LNCAP (cell line): Measurements from ENCODE around the gene HPCAL1.

Experiments
- TF ChIP-seq, protein P1 (sequence below): fragments of 450-650 bp; IDR thresholded peaks from 2 replicates; pipeline ENCODE4 v1.5.1; 2017; ENCODE audit warnings: mild to moderate bottlenecking

Gene HPCAL1

DNA sequence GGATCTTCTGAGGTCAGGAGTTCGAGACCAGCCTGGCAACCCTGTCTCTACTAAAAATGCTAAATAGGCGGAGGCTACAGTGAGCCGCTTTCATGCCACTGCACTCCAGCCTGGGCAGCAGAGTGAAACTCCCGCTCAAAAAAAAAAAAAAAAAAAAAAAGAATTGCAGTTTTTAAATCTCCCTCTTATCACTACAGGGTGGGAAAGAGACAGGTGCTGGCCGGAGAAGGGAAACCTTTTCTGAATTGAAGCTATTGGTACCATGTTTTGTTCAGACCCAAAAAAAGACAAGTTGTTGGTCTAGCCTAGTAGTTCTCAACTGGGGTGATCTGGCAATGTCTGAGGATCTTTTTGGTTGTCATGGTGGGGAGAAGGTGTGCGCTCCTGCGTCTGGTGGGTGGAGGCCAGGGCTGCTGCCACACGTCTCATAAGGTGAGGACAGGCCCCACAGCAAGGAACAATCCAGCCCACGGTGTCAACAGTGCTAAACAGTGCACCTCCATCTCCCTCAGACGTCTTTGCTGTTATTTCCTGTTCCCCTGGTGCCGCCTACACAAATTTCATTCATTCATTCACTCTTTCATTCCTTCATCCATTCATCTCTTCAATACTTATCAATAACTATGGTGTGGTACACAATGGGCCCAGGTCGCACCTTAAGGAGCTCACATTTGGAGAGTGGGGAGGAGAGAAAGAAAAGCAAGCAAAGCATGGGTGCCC, 174.2 kb downstream of the HPCAL1 start:
- TF ChIP-seq, protein P1, sequence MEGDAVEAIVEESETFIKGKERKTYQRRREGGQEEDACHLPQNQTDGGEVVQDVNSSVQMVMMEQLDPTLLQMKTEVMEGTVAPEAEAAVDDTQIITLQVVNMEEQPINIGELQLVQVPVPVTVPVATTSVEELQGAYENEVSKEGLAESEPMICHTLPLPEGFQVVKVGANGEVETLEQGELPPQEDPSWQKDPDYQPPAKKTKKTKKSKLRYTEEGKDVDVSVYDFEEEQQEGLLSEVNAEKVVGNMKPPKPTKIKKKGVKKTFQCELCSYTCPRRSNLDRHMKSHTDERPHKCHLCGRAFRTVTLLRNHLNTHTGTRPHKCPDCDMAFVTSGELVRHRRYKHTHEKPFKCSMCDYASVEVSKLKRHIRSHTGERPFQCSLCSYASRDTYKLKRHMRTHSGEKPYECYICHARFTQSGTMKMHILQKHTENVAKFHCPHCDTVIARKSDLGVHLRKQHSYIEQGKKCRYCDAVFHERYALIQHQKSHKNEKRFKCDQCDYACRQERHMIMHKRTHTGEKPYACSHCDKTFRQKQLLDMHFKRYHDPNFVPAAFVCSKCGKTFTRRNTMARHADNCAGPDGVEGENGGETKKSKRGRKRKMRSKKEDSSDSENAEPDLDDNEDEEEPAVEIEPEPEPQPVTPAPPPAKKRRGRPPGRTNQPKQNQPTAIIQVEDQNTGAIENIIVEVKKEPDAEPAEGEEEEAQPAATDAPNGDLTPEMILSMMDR = no peak
